Nephron (organoid): ENCODE measurements around the gene PREB.

ENCODE experiments used
- H3K27ac Mint-ChIP-seq, 3 experiments: 2 replicates each; pipeline ENCODE4 v1.8.0; 2020; ENCODE audit warnings: mixed read lengths in 3 of 3, mild to moderate bottlenecking in 2 of 3, moderate library complexity in 1 of 3
- H3K27me3 Mint-ChIP-seq: 2 replicates; pipeline ENCODE4 v1.8.0; 2021; ENCODE audit warnings: low read depth, mild to moderate bottlenecking, moderate library complexity, mixed read lengths
- H3K36me3 Mint-ChIP-seq: 2 replicates; pipeline ENCODE4 v1.8.0; 2020; ENCODE audit warnings: low read depth, mixed read lengths
- H3K4me1 Mint-ChIP-seq: 2 replicates; pipeline ENCODE4 v1.8.0; 2020; ENCODE audit warnings: mixed read lengths
- H3K4me3 Mint-ChIP-seq, 3 experiments: 2 replicates each; pipeline ENCODE4 v1.8.0; 2020; ENCODE audit warnings: mild to moderate bottlenecking in 3 of 3, mixed read lengths in 3 of 3, moderate library complexity in 2 of 3
- H3K9me3 Mint-ChIP-seq: 2 replicates; pipeline ENCODE4 v1.8.0; 2020; ENCODE audit warnings: mixed read lengths
- CTCF ChIP-seq, 3 experiments: fragments of 200-600 bp; sonication (generic); IDR thresholded peaks; one replicate each; pipeline ENCODE4 v1.5.0; 2021; ENCODE audit warnings: antibody characterized with exemption in 3 of 3; ENCODE audit not compliant: unreplicated experiment in 3 of 3

Gene PREB

GRCh38 chr2:27097341-27097740, 37.1 kb downstream of the PREB start:
- Mint-ChIP-seq H3K4me1 (peaks cover 14% of the 10 kb centered on the region), H3K36me3 (no peaks in the 10 kb centered on the region), H3K4me3 (no peak overlapping the region), H3K27ac (no peak overlapping the region), H3K27me3 (peaks cover 3% of the 10 kb centered on the region), H3K9me3 (no peaks in the 10 kb centered on the region)
- TF ChIP-seq CTCF (IDR thresholded peaks at IDR 0.05; ENCODE audit: unreplicated experiment in 3 of 3), result no peak

- Mint-ChIP-seq H3K4me1 (peaks cover 14% of the 10 kb centered on the region), H3K4me3 (no peak overlapping the region), H3K27ac (peak overlapping the region in 1 of 3 experiments; percentile 76), H3K27me3 (peaks cover 3% of the 10 kb centered on the region), H3K9me3 (no peaks in the 10 kb centered on the region), H3K36me3 (no peaks in the 10 kb centered on the region)
- no peak for TF ChIP-seq CTCF (IDR thresholded peaks at IDR 0.05; ENCODE audit: unreplicated experiment in 3 of 3)
These were observed 37.6 kb downstream of the PREB start for GRCh38 chr2:27096748-27097297.

- peak overlapping the region; percentile 76 to 81 (median 78) for H3K4me3 Mint-ChIP-seq
- H3K36me3 Mint-ChIP-seq, result no peaks in the 10 kb centered on the region
- peaks cover 3% of the 10 kb centered on the region for H3K27me3 Mint-ChIP-seq
These were observed 38.4 kb downstream of the PREB start for GRCh38 chr2:27095745-27096651.

GRCh38 chr2:27095427-27095744, 39.0 kb downstream of the PREB start:
- H3K4me1 Mint-ChIP-seq, result peaks cover 14% of the 10 kb centered on the region
- no peaks in the 10 kb centered on the region for H3K9me3 Mint-ChIP-seq
- no peak for TF ChIP-seq CTCF (IDR thresholded peaks at IDR 0.05; ENCODE audit: unreplicated experiment in 3 of 3)
- H3K36me3 Mint-ChIP-seq, result no peaks in the 10 kb centered on the region
- peak overlapping the region; percentile 60 to 77 (median 72) for H3K27ac Mint-ChIP-seq
- H3K4me3 Mint-ChIP-seq, result peak overlapping the region; percentile 76 to 81 (median 78)
- peaks cover 3% of the 10 kb centered on the region for H3K27me3 Mint-ChIP-seq

More at GRCh38 chr2:27095745-27096651, 38.4 kb downstream of the PREB start:
- Mint-ChIP-seq H3K9me3 (no peaks in the 10 kb centered on the region), H3K4me1 (peaks cover 14% of the 10 kb centered on the region), H3K27ac (peak overlapping the region; percentile 72 to 77 (median 76))
- TF ChIP-seq CTCF (IDR thresholded peaks at IDR 0.05; ENCODE audit: unreplicated experiment in 3 of 3), result no peak

- peak overlapping the region in 2 of 3 experiments; percentile 5 to 79 for H3K27ac Mint-ChIP-seq
- TF ChIP-seq CTCF (IDR thresholded peaks at IDR 0.05; ENCODE audit: unreplicated experiment in 3 of 3), result no peak
- H3K27me3 Mint-ChIP-seq, result peaks cover 3% of the 10 kb centered on the region
- no peak overlapping the region for H3K4me3 Mint-ChIP-seq
- peaks cover 14% of the 10 kb centered on the region for H3K4me1 Mint-ChIP-seq
- no peaks in the 10 kb centered on the region for H3K9me3 Mint-ChIP-seq
- H3K36me3 Mint-ChIP-seq, result no peaks in the 10 kb centered on the region
These were observed 40.0 kb downstream of the PREB start for GRCh38 chr2:27094353-27094984.
